AG04450 (cell line): ENCODE measurements around the gene APEX2. TPM values are rescaled to one million over a fixed set of nuclear protein-coding genes. Genes with fewer than 3 reads are reported as not detected.

ENCODE experiments used
- CTCF ChIA-PET: fragments of 300-600, 350-600 bp; formaldehyde crosslinking; extraction: SDS; loops from one replicate; lab custom pipeline; 2022; ENCODE audit warnings: antibody characterized with exemption, inconsistent platforms; lab: Charles Lee
- POLR2A ChIA-PET: fragments of 350-600 bp; formaldehyde crosslinking; extraction: SDS; loops from one replicate; lab custom pipeline; 2021; ENCODE audit warnings: antibody characterized with exemption, inconsistent platforms; lab: Yijun Ruan, JAX
- DNase-seq: peaks from one replicate; pipeline ENCODE4 v3.0.0-alpha.2; 2011; ENCODE audit warnings: low read depth, low spot score
- H3K27ac ChIP-seq: one replicate; pipeline ENCODE4 v1.5.1; 2012; ENCODE audit warnings: low read depth, low read length, control low read depth
- H3K27me3 ChIP-seq: one replicate; pipeline ENCODE4 v1.6.0; 2012; ENCODE audit warnings: low read length; ENCODE audit not compliant: control insufficient read depth, insufficient read depth
- H3K4me3 ChIP-seq: 2 replicates; pipeline ENCODE4 v1.5.1; 2011; ENCODE audit warnings: mild to moderate bottlenecking, low read depth, low read length, control low read depth
- H3K9me3 ChIP-seq: 2 replicates; pipeline ENCODE4 v1.5.1; 2012; ENCODE audit warnings: low read length; ENCODE audit not compliant: control insufficient read depth, insufficient read depth
- CTCF ChIP-seq: IDR thresholded peaks from 2 replicates; pipeline ENCODE4 v1.5.1; 2011; ENCODE audit warnings: low read depth, low read length, control low read depth, inconsistent platforms
- polyA plus RNA-seq: library from polyadenylated mRNA; depleted of rRNA; stranded (reverse); fragments of >200 nt; gene quantifications from 2 replicates; pipeline ENCODE4 v1.2.3, GENCODE V29; 2011

Gene APEX2
- polyA plus RNA-seq, 1 experiment = 15.0 TPM

GRCh38 chrX:55011294-55011693 is 11.1 kb downstream of the APEX2 start:
- no peak overlapping the region for H3K27ac ChIP-seq
- ChIA-PET POLR2A (no interaction called here), CTCF (interaction anchor here (1.0 to 1.1 kb wide), 2 partner anchors 11 to 46 kb away, joined by 3 read pairs; no protein-coding TSS in a partner anchor)
- no peak for DNase-seq
- no peak overlapping the region for H3K4me3 ChIP-seq
- peak; percentile 36; the same call in 1 of the 2 replicates for TF ChIP-seq CTCF
- H3K27me3 ChIP-seq = no peaks in the 10 kb centered on the region
- H3K9me3 ChIP-seq = no peaks in the 10 kb centered on the region

- no peak overlapping the region for H3K4me3 ChIP-seq
- H3K9me3 ChIP-seq = no peaks in the 10 kb centered on the region
- H3K27ac ChIP-seq = no peak overlapping the region
- H3K27me3 ChIP-seq = no peaks in the 10 kb centered on the region
- no peak for DNase-seq
- POLR2A ChIA-PET = no interaction called here
- TF ChIP-seq CTCF = no peak
- CTCF ChIA-PET = no interaction called here
These were observed 14.7 kb downstream of the APEX2 start for GRCh38 chrX:55014897-55015299.

- POLR2A ChIA-PET = no interaction called here
- Histone ChIP-seq H3K9me3 (no peaks in the 10 kb centered on the region), H3K27me3 (no peaks in the 10 kb centered on the region), H3K4me3 (no peak overlapping the region), H3K27ac (no peak overlapping the region)
- TF ChIP-seq CTCF = no peak
- CTCF ChIA-PET = no interaction called here
- DNase-seq = no peak
These were observed 26.0 kb downstream of the APEX2 start for GRCh38 chrX:55026143-55026542.

GRCh38 chrX:55026840-55027239 is 26.7 kb downstream of the APEX2 start:
- no peaks in the 10 kb centered on the region for H3K27me3 ChIP-seq
- ChIA-PET POLR2A (no interaction called here), CTCF (no interaction called here)
- TF ChIP-seq CTCF = no peak
- no peak overlapping the region for H3K27ac ChIP-seq
- H3K4me3 ChIP-seq = no peak overlapping the region
- H3K9me3 ChIP-seq = no peaks in the 10 kb centered on the region
- no peak for DNase-seq

GRCh38 chrX:55028040-55028439 is 27.9 kb downstream of the APEX2 start:
- ChIA-PET POLR2A (no interaction called here), CTCF (no interaction called here)
- H3K9me3 ChIP-seq = no peaks in the 10 kb centered on the region
- TF ChIP-seq CTCF = no peak
- H3K4me3 ChIP-seq = no peak overlapping the region
- H3K27ac ChIP-seq = no peak overlapping the region
- DNase-seq = no peak
- H3K27me3 ChIP-seq = no peaks in the 10 kb centered on the region
